Fibroblast of the aortic adventitia (primary cell): Measurements from ENCODE around the gene SMG9. TPM values are rescaled to one million over a fixed set of nuclear protein-coding genes. Genes with fewer than 3 reads are reported as not detected.
A peak's percentile ranks its signal among the peaks of the same experiment; 100 is the strongest.

ENCODE experiments used
- DNase-seq: peaks from one replicate; pipeline ENCODE4 v3.0.0-alpha.2; 2010; ENCODE audit warnings: low read depth
- H3K4me3 ChIP-seq: 2 replicates; pipeline ENCODE4 v1.5.1; 2011; ENCODE audit warnings: low read depth, mild to moderate bottlenecking, control low read depth, low read length, moderate library complexity
- CTCF ChIP-seq: IDR thresholded peaks from 2 replicates; pipeline ENCODE4 v1.5.1; 2011; ENCODE audit warnings: mild to moderate bottlenecking, low read length, control low read depth, inconsistent platforms; ENCODE audit not compliant: insufficient read depth
- total RNA-seq: library from RNA; depleted of rRNA; stranded (reverse); fragments of >200 nt; gene quantifications from 2 replicates; pipeline ENCODE4 v1.2.3, GENCODE V29; 2012; ENCODE audit warnings: low replicate concordance

SMG9 gene
- total RNA-seq, 1 donor, result 25.0 TPM

- no peak for TF ChIP-seq CTCF
- H3K4me3 ChIP-seq, result no peak overlapping the region
- no peak for DNase-seq
Observed at GRCh38 chr19:43708716-43709115, 46.0 kb downstream of the SMG9 start.

GRCh38 chr19:43707158-43707712 lies 47.5 kb downstream of the SMG9 start:
- TF ChIP-seq CTCF, result no peak
- H3K4me3 ChIP-seq, result no peak overlapping the region
- DNase-seq, result no peak

GRCh38 chr19:43705729-43706128 lies 49.0 kb downstream of the SMG9 start:
- no peak overlapping the region for H3K4me3 ChIP-seq
- no peak for DNase-seq
- no peak for TF ChIP-seq CTCF

GRCh38 chr19:43704002-43704705 lies 50.6 kb downstream of the SMG9 start:
- no peak for TF ChIP-seq CTCF
- DNase-seq, result no peak
- no peak overlapping the region for H3K4me3 ChIP-seq

GRCh38 chr19:43700395-43701000 lies 54.3 kb downstream of the SMG9 start:
- H3K4me3 ChIP-seq, result peak overlapping the region; percentile 22
- no peak for TF ChIP-seq CTCF
- DNase-seq, result peak; percentile 87

- H3K4me3 ChIP-seq, result peak overlapping the region; percentile 22
- peak; percentile 33 for DNase-seq
- TF ChIP-seq CTCF, result no peak
Observed at GRCh38 chr19:43699506-43700394, 55.0 kb downstream of the SMG9 start.
